Activated naive CD4-positive, alpha-beta T cell (primary cell): ENCODE data around the gene PTEN.

Experiments
- DNase-seq, 4 experiments: peaks; one replicate each; lab custom pipeline; 2025; lab: John Stamatoyannopoulos, UW

Gene PTEN

GRCh38 chr10:87976101-87976743, 112.8 kb downstream of the PTEN start:
- no peak for DNase-seq

DNA sequence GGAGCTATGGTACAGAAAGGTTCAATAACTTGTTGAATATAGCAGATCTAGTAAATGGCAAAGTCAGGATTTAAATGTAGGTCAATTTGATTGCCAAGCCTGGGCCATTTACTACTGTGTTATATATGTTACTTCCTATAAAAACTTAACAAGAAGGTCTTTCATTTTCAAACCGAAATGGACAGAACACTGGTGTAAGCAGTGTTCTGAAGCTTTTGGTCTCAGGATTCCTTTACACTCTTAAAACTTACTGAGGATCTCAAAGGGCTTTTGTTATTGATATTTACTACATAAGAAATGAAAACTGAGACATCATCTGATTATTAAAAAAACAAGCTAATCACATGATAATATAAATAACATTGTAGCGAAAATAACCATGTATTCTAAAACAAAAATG, 114.7 kb downstream of the PTEN start:
- no peak for DNase-seq

GRCh38 chr10:87979847-87980246, 116.4 kb downstream of the PTEN start:
- DNase-seq, result no peak

GRCh38 chr10:87983716-87984115, 120.3 kb downstream of the PTEN start:
- no peak for DNase-seq

GRCh38 chr10:87987206-87987605, 123.8 kb downstream of the PTEN start:
- no peak for DNase-seq

DNA sequence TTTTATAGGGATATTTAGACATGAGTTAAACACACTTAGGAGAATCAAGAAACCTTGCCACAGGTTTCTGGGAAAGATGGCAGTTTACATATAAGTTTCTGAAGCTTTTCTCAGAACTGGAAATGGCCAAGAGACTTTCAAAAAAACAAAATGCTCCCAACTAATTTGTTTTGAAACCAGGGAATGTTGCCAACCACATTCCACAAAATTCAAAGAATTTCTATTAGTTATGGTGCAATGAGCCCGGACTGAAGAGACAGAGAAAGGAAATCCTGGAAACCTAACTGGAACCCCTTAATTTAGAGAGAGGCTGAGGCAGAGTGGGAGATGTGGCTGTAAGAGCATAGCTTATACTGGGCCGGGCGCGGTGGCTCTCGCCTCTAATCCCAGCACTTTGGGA, 128.5 kb downstream of the PTEN start:
- DNase-seq, result no peak

GRCh38 chr10:88004451-88004850, 141.0 kb downstream of the PTEN start:
- DNase-seq, result no peak

GRCh38 chr10:88006261-88006660, 142.8 kb downstream of the PTEN start:
- DNase-seq, result no peak

- DNase-seq, result no peak
Measured at GRCh38 chr10:88008866-88009470, 145.5 kb downstream of the PTEN start.

GRCh38 chr10:88012641-88013040, 149.2 kb downstream of the PTEN start:
- no peak for DNase-seq

DNA sequence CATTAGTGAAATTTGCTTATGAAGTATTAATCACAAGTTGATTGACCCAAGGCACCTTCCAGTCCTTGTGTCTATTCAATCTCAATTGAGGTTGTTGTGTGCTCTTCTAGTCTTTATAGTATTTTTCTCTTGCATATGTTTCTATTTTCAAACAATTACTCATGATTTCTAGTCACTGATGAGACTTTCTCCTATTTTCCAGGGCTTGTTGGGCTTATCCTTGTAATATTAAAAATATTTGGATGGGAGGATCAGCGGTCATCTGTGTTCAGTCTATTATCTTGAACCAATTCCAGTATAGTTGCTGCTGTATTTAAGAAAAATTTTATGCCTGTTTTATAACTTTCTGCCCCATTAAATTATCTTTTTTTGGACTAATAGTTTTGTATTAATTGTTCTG, 154.4 kb downstream of the PTEN start:
- DNase-seq, result no peak

- no peak for DNase-seq
Measured at GRCh38 chr10:88019753-88020152, 156.3 kb downstream of the PTEN start.
